Thoracic aorta (tissue), 2 donors: Measurements from ENCODE around the gene ZMIZ1. TPM values are rescaled to one million over a fixed set of nuclear protein-coding genes. Genes with fewer than 3 reads are reported as not detected.
A peak's percentile ranks its signal among the peaks of the same experiment; 100 is the strongest.

Source experiments
- ATAC-seq: fragments of 150-250 bp; one replicate; pipeline ENCODE4 v1.8.0; 2017; ENCODE audit warnings: low read depth; ENCODE audit not compliant: insufficient number of reproducible peaks, low FRiP score
- DNase-seq: peaks from one replicate; pipeline ENCODE4 v3.0.0-alpha.2; 2020; ENCODE audit warnings: low spot score
- H3K27ac ChIP-seq, 2 donors: fragments of 200-600 bp; sonication (generic); 1 replicate in 1 of 2; 2 replicates in 1 of 2; pipeline ENCODE4 v1.5.1; 2016; ENCODE audit warnings: mild to moderate bottlenecking in 2 of 2, moderate library complexity in 2 of 2
- H3K27me3 ChIP-seq: fragments of 200-600 bp; sonication (generic); replicated peaks from 2 replicates; pipeline ENCODE4 v1.6.0; 2016; ENCODE audit warnings: mild to moderate bottlenecking; ENCODE audit not compliant: insufficient read depth
- H3K36me3 ChIP-seq: fragments of 200-600 bp; sonication (generic); one replicate; pipeline ENCODE4 v1.5.1; 2016
- H3K4me1 ChIP-seq, 2 donors: fragments of 200-600 bp; sonication (generic); 1 replicate in 1 of 2; 2 replicates in 1 of 2; pipeline versions ENCODE4 v1.5.1 to v1.6.0; 2016; ENCODE audit warnings: low read depth in 2 of 2, mild to moderate bottlenecking in 1 of 2; ENCODE audit not compliant: control insufficient read depth in 1 of 2
- H3K4me3 ChIP-seq: fragments of 200-600 bp; sonication (generic); 2 replicates; pipeline ENCODE4 v1.5.1; 2016; ENCODE audit warnings: mild to moderate bottlenecking
- H3K9me3 ChIP-seq: fragments of 200-600 bp; sonication (generic); 2 replicates; pipeline ENCODE4 v1.5.1; 2016
- total RNA-seq, 2 donors: library from RNA; depleted of rRNA; stranded (reverse); fragments of >200 nt; gene quantifications; one replicate each; pipeline versions ENCODE4 v1.1.0 to v1.2.3, GENCODE V29; 2016
- TF ChIP-seq, protein P1 (sequence below): fragments of 200-600 bp; sonication (generic); IDR thresholded peaks from one replicate; pipeline ENCODE4 v1.5.1; 2019; ENCODE audit warnings: antibody characterized with exemption

ZMIZ1 gene
- total RNA-seq, 2 donors from 2014 or later = 57.8 to 81.6 TPM

DNA sequence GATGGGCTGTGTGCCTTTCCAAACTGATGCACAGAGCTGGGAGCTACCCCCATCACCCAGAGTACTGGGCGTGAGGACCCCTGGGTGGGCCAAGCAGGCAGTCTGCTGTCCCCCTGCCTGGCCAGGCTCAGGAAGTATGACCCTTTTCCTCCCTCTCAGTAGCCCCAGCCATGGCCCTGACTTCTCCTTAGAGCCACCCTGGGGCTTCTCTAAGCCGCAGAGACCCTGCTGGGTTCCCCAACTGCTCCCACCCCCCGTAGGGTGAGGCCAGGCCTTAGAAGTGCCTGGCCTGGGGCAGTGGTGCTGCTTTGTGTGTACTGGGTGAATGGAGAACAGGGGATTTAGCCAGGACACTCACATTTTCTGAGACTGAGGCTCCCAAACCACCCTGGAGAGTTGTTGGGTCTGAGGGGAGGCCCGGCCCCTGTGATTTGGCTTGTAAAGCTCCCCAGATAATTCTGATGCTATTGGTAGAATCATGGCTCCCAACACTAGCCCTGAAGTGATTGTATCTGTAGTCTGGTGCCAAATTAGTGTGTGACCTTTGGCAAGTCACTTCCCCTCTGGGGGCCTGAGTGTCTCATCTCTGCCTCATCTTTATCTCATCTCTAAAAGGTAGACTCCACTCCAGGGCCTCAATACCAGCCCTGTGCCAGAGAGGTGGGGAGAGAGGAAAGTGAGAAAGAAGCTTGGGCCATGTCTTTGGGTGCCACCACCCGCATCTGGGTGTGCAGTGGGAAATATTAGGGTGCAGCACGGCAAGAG, 178.8 kb downstream of the ZMIZ1 start:
- peak overlapping the region; percentile 91 to 98 for H3K27ac ChIP-seq
- DNase-seq = no peak
- peaks cover 49 to 73% of the 10 kb centered on the region in 2 donors for H3K4me1 ChIP-seq
- no peak for ATAC-seq
- H3K36me3 ChIP-seq = no peaks in the 10 kb centered on the region
- H3K4me3 ChIP-seq = no peak overlapping the region
- H3K27me3 ChIP-seq = no peaks in the 10 kb centered on the region
- no peaks in the 10 kb centered on the region for H3K9me3 ChIP-seq
- TF ChIP-seq, protein P1, sequence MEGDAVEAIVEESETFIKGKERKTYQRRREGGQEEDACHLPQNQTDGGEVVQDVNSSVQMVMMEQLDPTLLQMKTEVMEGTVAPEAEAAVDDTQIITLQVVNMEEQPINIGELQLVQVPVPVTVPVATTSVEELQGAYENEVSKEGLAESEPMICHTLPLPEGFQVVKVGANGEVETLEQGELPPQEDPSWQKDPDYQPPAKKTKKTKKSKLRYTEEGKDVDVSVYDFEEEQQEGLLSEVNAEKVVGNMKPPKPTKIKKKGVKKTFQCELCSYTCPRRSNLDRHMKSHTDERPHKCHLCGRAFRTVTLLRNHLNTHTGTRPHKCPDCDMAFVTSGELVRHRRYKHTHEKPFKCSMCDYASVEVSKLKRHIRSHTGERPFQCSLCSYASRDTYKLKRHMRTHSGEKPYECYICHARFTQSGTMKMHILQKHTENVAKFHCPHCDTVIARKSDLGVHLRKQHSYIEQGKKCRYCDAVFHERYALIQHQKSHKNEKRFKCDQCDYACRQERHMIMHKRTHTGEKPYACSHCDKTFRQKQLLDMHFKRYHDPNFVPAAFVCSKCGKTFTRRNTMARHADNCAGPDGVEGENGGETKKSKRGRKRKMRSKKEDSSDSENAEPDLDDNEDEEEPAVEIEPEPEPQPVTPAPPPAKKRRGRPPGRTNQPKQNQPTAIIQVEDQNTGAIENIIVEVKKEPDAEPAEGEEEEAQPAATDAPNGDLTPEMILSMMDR = no peak

DNA sequence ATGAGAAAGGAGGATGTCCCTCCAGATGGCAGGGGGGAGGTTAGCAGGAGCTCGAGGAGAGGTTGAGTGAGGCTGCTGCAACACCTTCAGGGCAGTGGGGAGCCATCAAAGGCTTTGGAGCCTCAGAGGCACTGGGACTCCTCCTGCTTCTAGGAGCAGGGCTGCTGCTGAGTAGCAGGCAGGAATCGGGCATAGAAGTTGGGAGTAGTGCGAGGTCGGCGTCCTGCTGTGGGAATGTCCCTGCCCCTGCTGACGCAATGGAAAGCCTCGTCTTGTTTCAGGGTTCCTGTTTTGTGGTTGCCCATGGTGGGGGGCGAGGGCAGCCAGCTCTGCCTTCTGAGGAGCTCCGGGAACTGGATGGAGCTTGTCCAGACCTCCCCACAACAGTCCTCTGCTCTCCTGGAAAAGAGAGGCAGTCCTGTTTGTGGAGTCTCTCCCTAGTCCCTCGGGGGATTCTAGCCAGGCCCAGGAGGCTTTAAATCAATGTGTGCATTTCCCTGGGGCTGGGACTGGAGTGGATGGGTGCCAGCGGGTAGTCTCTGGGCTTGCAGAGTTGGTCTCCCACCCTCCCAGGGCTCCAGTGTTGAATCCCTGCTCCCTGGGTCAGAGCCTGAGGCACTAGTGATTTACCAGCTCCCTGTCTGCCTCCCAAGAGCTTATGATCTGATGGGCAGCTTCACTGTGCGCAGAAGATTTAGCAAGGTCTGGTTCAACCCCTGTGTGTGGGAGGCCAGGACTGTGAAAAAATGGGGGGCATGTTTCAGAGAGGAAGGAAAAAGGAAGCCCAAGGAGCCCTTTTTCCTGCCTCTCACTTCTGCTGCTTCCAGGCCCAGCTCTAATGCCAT, 179.8 kb downstream of the ZMIZ1 start:
- ATAC-seq (no peak), DNase-seq (no peak)
- Histone ChIP-seq H3K4me3 (no peak overlapping the region), H3K4me1 (peaks cover 49 to 72% of the 10 kb centered on the region in 2 donors), H3K9me3 (no peaks in the 10 kb centered on the region), H3K27ac (peak overlapping the region; percentile 91 to 98), H3K27me3 (no peaks in the 10 kb centered on the region), H3K36me3 (no peaks in the 10 kb centered on the region)
- TF ChIP-seq, protein P1 = no peak

DNA sequence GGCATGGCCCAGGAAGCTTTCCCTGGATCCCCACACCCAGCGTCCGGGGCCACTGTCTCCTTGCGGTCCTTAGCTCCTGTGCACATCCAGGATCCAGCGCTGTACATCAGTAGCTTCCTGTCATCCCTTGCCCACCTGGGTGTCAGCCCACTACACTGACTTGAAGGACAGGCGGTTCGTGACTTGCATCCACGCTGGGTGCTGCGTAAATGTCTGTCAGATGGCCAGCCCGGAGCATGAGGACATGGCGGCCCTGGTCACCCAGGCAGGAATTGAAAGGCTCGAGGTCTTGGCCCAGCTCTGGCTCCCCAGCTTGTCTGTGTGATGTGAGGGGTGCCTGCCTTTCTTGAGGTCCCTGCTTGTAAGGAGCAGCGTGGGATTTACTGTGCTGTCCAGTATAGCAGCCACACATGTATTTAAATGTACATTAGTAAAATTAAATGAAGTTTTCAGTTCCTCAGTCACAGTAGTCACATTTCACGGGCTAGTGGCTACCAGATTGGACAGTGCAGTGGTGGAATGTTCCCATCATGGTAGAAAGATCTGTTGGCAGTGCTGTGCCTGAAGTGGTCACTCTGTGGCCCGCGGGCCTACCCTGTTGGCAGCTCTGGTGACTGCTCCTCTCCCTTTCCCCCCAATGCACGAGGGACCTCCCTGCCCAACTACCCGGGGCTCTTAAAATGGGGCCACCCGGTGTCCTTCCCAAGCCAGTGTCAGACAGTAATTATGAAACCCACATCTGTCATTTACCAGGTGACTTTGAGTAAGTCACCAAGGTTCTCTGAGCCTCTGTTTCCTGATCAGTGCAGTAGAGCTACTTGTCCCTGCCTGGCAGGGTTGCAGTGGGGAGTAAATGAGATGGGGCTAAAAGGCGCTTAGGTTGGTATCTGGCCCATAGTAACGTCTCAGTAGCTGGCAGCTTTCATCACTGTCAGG, 180.7 kb downstream of the ZMIZ1 start:
- ATAC-seq = no peak
- H3K27me3 ChIP-seq = no peaks in the 10 kb centered on the region
- H3K4me1 ChIP-seq = peaks cover 47 to 63% of the 10 kb centered on the region in 2 donors
- H3K4me3 ChIP-seq = no peak overlapping the region
- TF ChIP-seq, protein P1 = no peak
- DNase-seq = no peak
- no peaks in the 10 kb centered on the region for H3K9me3 ChIP-seq
- H3K36me3 ChIP-seq = no peaks in the 10 kb centered on the region
- H3K27ac ChIP-seq = peak overlapping the region; percentile 91 to 98

DNA sequence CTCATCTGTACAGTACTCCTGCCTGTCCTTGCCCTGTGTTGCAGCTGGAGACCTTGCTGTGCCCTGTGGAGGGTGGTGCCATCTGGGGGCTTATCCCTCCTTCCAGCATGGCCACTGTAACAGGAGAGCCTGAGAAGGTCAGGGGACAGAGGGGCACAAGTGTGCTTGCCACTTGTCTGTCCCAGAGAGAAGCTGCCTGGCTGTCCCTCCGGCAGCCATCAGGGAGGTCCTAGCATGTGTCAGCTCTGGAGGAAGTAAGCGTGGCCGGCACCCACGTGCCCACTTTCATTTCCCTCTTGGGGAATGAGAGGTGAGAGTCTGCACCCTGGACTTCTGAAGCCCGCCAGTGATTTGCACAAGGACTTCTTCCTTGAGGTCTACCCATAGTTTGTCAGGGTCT, 181.5 kb downstream of the ZMIZ1 start:
- TF ChIP-seq, protein P1 = no peak
- no peak for ATAC-seq
- Histone ChIP-seq H3K9me3 (no peaks in the 10 kb centered on the region), H3K36me3 (no peaks in the 10 kb centered on the region), H3K27ac (no peak overlapping the region), H3K4me1 (peaks cover 39 to 55% of the 10 kb centered on the region in 2 donors), H3K4me3 (no peak overlapping the region), H3K27me3 (no peaks in the 10 kb centered on the region)
- DNase-seq = no peak
